Measurements from ENCODE around the gene ZC3H6. TPM values are rescaled to one million over a fixed set of nuclear protein-coding genes. Genes with fewer than 3 reads are reported as not detected.

Gene ZC3H6
- total RNA-seq, 1 donor from 2014 or later: 21.8 TPM

Other genes with a start within 250 kb of the ZC3H6 start
- 4.7 TPM for gene TMEM87B, start 220.3 kb upstream of the ZC3H6 start, total RNA-seq
- gene FBLN7, start 137.2 kb upstream of the ZC3H6 start, total RNA-seq: 0.32 TPM
- 14.0 TPM for gene ZC3H8, start 20.6 kb upstream of the ZC3H6 start, total RNA-seq
- 7.8 TPM for gene RGPD8, start 158.0 kb downstream of the ZC3H6 start, total RNA-seq
- 44.3 TPM for gene TTL, start 206.6 kb downstream of the ZC3H6 start, total RNA-seq

All from left ventricle myocardium superior (tissue), 1 donor.